Vagina (tissue), 2 donors: ENCODE results near the gene UGDH. TPM values are rescaled to one million over a fixed set of nuclear protein-coding genes. Genes with fewer than 3 reads are reported as not detected.
A peak's percentile ranks its signal among the peaks of the same experiment; 100 is the strongest.

Source experiments
- DNase-seq, 2 donors: peaks; one replicate each; pipeline ENCODE4 v3.0.0-alpha.2; 2017; ENCODE audit errors: extremely low spot score in 2 of 2
- H3K27ac ChIP-seq: fragments of 200-600 bp; sonication (generic); one replicate; pipeline ENCODE4 v1.5.1; 2019
- H3K27me3 ChIP-seq: fragments of 200-600 bp; sonication (generic); one replicate; pipeline ENCODE4 v1.5.1; 2019
- H3K36me3 ChIP-seq, 2 donors: fragments of 200-600 bp; sonication (generic); one replicate each; pipeline ENCODE4 v1.5.1; 2017 to 2019
- H3K4me1 ChIP-seq: fragments of 200-600 bp; sonication (generic); one replicate; pipeline ENCODE4 v1.5.1; 2019
- H3K4me3 ChIP-seq, 2 donors: fragments of 200-600 bp; sonication (generic); 1 replicate in 1 of 2; 2 replicates in 1 of 2; pipeline ENCODE4 v1.5.1; 2016 to 2019
- H3K9me3 ChIP-seq: fragments of 200-600 bp; sonication (generic); one replicate; pipeline ENCODE4 v1.5.1; 2019
- POLR2A ChIP-seq, 2 donors: fragments of 450-650 bp; IDR thresholded peaks; one replicate each; pipeline ENCODE4 v1.6.1; 2017; ENCODE audit warnings: antibody characterized with exemption in 2 of 2, mild to moderate bottlenecking in 2 of 2, moderate library complexity in 2 of 2
- POLR2AphosphoS5 ChIP-seq, 2 donors: sonication (generic); formaldehyde crosslinking; IDR thresholded peaks; one replicate each; pipeline ENCODE4 v1.9.0; 2017; ENCODE audit warnings: antibody characterized with exemption in 2 of 2, mild to moderate bottlenecking in 2 of 2, low read depth in 1 of 2; ENCODE audit not compliant: insufficient read depth in 1 of 2
- intact Hi-C: fragments of 100-400 bp; cut with DNase I; formaldehyde crosslinking; loops from one replicate; pipeline ENCODE4 v1.15.1; 2023
- total RNA-seq: library from RNA; depleted of rRNA; stranded (reverse); fragments of >200 nt; gene quantifications from one replicate; pipeline ENCODE4 v1.2.3, GENCODE V29; 2016
- TF ChIP-seq, protein P1 (sequence below), 3 experiments: fragments of 450-650 bp in 2 of 3; fragments of 200-600 bp in 1 of 3; sonication (generic) in 1 of 3; IDR thresholded peaks; one replicate each; pipeline ENCODE4 v1.5.1; 2017 to 2019; ENCODE audit warnings: antibody characterized with exemption in 3 of 3, mild to moderate bottlenecking in 2 of 3, moderate library complexity in 2 of 3

The UGDH gene
- total RNA-seq, 1 donor from 2014 or later: 43.5 TPM

GRCh38 chr4:39495446-39496213 is 31.6 kb downstream of the UGDH start:
- Histone ChIP-seq H3K27me3 (no peaks in the 10 kb centered on the region), H3K27ac (no peak overlapping the region), H3K4me1 (no peaks in the 10 kb centered on the region), H3K4me3 (no peak overlapping the region), H3K9me3 (no peaks in the 10 kb centered on the region), H3K36me3 (no peaks in the 10 kb centered on the region)
- DNase-seq: no peak
- no peak for TF ChIP-seq POLR2A (IDR thresholded peaks at IDR 0.05)
- TF ChIP-seq, protein P1, sequence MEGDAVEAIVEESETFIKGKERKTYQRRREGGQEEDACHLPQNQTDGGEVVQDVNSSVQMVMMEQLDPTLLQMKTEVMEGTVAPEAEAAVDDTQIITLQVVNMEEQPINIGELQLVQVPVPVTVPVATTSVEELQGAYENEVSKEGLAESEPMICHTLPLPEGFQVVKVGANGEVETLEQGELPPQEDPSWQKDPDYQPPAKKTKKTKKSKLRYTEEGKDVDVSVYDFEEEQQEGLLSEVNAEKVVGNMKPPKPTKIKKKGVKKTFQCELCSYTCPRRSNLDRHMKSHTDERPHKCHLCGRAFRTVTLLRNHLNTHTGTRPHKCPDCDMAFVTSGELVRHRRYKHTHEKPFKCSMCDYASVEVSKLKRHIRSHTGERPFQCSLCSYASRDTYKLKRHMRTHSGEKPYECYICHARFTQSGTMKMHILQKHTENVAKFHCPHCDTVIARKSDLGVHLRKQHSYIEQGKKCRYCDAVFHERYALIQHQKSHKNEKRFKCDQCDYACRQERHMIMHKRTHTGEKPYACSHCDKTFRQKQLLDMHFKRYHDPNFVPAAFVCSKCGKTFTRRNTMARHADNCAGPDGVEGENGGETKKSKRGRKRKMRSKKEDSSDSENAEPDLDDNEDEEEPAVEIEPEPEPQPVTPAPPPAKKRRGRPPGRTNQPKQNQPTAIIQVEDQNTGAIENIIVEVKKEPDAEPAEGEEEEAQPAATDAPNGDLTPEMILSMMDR (IDR thresholded peaks at IDR 0.05): no peak
- peak in 1 of 2 donors; percentile 39 for TF ChIP-seq POLR2AphosphoS5 (IDR thresholded peaks at IDR 0.05; ENCODE audit: insufficient read depth in 1 of 2, low read depth in 1 of 2)
- intact Hi-C loops: no loop called here

GRCh38 chr4:39494354-39494753 is 32.9 kb downstream of the UGDH start:
- no peak for TF ChIP-seq POLR2AphosphoS5 (IDR thresholded peaks at IDR 0.05; ENCODE audit: insufficient read depth in 1 of 2, low read depth in 1 of 2)
- TF ChIP-seq, protein P1 (IDR thresholded peaks at IDR 0.05): no peak
- no peak for TF ChIP-seq POLR2A (IDR thresholded peaks at IDR 0.05)
- Histone ChIP-seq H3K9me3 (no peaks in the 10 kb centered on the region), H3K4me1 (no peaks in the 10 kb centered on the region), H3K27me3 (no peaks in the 10 kb centered on the region), H3K27ac (no peak overlapping the region), H3K36me3 (no peaks in the 10 kb centered on the region), H3K4me3 (no peak overlapping the region)
- intact Hi-C loops: no loop called here
- DNase-seq: no peak

DNA sequence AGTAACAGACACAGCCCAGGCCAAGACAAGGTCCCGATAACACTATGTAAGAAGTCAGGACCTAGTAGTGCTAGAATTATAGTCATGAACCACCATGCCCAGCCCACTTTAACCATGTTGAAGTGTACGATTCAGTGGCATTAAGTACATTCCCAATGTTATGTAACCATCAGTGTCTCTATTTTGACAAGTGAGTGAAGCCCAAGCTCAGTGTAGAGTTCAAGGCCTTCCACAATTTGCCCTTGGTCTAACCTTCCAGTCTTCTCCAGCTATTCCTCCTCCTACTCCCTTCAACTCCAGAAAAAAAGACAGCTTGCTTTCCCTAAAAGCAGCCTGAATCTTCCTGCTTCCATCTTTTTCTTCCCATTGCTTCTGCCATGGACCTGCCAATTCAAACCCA is 36.9 kb downstream of the UGDH start:
- H3K27me3 ChIP-seq: no peaks in the 10 kb centered on the region
- no peaks in the 10 kb centered on the region for H3K36me3 ChIP-seq
- no peaks in the 10 kb centered on the region for H3K9me3 ChIP-seq
- no peak for DNase-seq
- no peak overlapping the region for H3K27ac ChIP-seq
- H3K4me1 ChIP-seq: no peaks in the 10 kb centered on the region
- intact Hi-C loops: no loop called here
- TF ChIP-seq POLR2AphosphoS5 (IDR thresholded peaks at IDR 0.05; ENCODE audit: insufficient read depth in 1 of 2, low read depth in 1 of 2) (no peak), POLR2A (IDR thresholded peaks at IDR 0.05) (no peak)
- H3K4me3 ChIP-seq: no peak overlapping the region

- Histone ChIP-seq H3K36me3 (no peaks in the 10 kb centered on the region), H3K9me3 (no peaks in the 10 kb centered on the region), H3K4me1 (no peaks in the 10 kb centered on the region), H3K27me3 (no peaks in the 10 kb centered on the region), H3K27ac (no peak overlapping the region), H3K4me3 (no peak overlapping the region)
- TF ChIP-seq POLR2A (IDR thresholded peaks at IDR 0.05): no peak
- TF ChIP-seq, protein P1 (IDR thresholded peaks at IDR 0.05): no peak
- TF ChIP-seq POLR2AphosphoS5 (IDR thresholded peaks at IDR 0.05; ENCODE audit: insufficient read depth in 1 of 2, low read depth in 1 of 2): no peak
- DNase-seq: no peak
- intact Hi-C loops: no loop called here
Measured at GRCh38 chr4:39486221-39486804, 40.9 kb downstream of the UGDH start.

DNA sequence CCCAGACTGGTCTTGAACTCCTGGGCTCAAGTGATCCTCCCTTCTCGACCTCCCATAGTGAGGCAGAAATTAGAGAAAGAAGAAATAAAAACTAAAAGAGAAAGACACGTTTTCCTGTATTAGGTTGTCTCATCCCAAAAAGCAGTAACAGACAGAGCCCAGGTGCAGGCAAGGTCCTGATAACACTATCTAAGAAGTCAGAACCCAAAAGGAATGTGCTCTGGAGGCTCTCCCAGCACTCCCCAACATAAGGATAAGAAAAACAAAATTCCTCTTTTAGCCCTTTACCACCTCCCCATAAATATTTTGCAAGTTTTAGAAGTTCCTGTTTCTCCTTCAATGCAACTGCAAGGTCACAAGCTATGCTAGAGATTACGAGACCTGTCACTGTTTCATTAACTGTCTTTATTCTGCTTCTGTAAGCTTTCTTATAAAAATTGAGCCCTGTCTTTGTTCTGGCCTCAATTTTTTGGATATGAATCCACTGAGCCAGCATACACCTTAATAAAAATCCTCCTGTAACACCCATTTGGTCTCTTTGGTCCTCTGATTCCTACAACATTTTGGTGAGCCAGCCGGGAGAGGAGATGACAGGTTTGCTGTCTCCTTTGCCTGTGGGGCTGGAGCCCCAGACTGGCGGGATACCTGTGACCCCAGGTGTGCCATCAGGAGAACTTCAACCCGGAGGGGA is 42.5 kb downstream of the UGDH start:
- DNase-seq: no peak
- intact Hi-C loops: no loop called here

More for the DNA sequence above, 42.5 kb downstream of the UGDH start:
- Histone ChIP-seq H3K4me1 (no peaks in the 10 kb centered on the region), H3K4me3 (no peak overlapping the region), H3K27ac (no peak overlapping the region), H3K36me3 (no peaks in the 10 kb centered on the region), H3K27me3 (no peaks in the 10 kb centered on the region), H3K9me3 (no peaks in the 10 kb centered on the region)
- TF ChIP-seq POLR2A (IDR thresholded peaks at IDR 0.05) (no peak), POLR2AphosphoS5 (IDR thresholded peaks at IDR 0.05; ENCODE audit: insufficient read depth in 1 of 2, low read depth in 1 of 2) (no peak)
- TF ChIP-seq, protein P1 (IDR thresholded peaks at IDR 0.05): no peak
